GM13977 (cell line): Measurements from ENCODE around the gene CACNA1C.

Experiments used
- DNase-seq: peaks from one replicate; pipeline ENCODE4 v3.0.0; 2012; ENCODE audit warnings: low spot score
- CTCF ChIP-seq: IDR thresholded peaks from 2 replicates; pipeline ENCODE4 v1.5.1; 2012; ENCODE audit warnings: mild to moderate bottlenecking, control low read depth; ENCODE audit not compliant: insufficient read depth; ENCODE audit errors: extremely low read depth, missing control alignments
- in situ Hi-C: fragments of 300-500 bp; cut with MboI; formaldehyde crosslinking; loops from one replicate; pipeline ENCODE4 v1.12.0; 2022; ENCODE audit warnings: low sequenced_read_pairs, low pct_unique_long_range_greater_than_20kb, mixed read lengths, inconsistent platforms; ENCODE audit not compliant: unreplicated experiment

CACNA1C gene

GRCh38 chr12:2475984-2476383, 423.2 kb downstream of the CACNA1C start:
- no peak for DNase-seq
- TF ChIP-seq CTCF: no peak
- in situ Hi-C loops: no loop called here

GRCh38 chr12:2477009-2477766, 424.4 kb downstream of the CACNA1C start:
- TF ChIP-seq CTCF: no peak
- in situ Hi-C loops: no loop called here
- no peak for DNase-seq

DNA sequence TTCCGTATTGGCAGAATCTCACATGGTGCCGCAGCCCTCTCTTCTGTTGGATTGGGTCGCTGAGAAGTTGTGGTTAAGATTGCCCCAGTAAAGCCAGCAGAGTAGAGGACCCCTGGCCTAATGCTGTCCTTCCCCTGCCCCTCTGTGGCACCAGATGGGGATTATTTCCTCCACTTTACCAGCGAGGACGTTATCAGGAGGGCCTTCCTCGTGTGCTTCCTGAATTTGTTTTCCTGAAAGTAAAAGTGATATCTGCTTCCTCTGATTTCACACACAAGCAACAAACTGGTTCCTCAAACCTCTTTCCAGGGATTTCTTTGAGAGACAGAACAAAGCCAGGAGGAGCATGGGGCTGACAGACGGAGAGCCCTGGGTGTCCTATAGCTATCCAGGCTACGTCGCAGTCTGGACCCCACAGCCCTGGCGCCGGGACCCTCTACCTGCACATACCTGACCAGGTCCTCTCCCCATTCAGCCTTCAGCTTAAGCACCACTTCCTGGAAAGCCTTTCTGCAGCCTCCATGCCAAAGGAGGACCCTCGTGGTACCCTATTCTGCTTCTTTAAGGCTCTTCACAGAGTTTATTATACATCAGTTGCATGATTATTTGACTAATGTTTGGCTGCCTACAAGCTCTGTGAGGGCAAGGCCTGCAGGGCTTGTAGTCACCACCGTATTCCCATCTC, 427.2 kb downstream of the CACNA1C start:
- no peak for TF ChIP-seq CTCF
- in situ Hi-C loops: no loop called here
- DNase-seq: no peak

DNA sequence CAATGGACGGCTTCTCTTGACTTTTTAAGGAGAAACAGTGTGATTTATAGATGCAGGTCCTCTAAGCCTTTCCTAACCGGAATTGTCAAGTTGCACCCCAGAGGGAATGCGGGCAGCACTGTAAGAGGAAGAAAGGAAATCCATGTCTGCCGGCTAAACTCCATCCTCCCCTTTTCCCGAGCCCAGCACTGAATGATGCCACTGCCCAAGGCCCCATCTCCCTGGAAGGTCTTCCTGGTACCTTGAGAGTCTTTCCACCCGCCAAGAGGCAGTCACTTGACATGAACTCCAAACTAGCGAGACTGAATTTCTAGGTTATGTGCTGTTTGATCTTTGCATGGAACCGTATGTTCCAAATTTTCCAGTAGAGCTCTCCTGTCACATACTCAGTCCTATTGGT, 428.6 kb downstream of the CACNA1C start:
- in situ Hi-C loops: no loop called here
- no peak for TF ChIP-seq CTCF

DNA sequence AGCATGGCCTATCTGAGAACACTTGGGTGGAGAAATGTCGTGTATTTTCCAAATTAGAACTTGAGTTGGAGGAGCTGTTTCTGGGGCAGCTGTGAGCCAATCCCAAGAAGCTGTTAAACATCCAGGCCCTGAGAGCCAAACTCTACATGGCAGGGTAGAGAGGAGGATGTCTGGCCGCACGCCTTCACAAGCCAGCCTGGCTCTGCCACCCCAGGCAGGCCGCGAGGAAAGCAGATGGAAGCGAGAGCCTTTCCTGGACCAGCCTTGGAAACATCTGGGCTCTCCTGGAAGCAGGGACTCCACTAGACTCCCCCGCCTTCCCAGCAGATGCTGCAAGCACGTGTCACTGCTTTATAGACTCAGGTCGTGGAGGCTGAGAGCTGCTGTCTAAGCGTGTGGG, 429.2 kb downstream of the CACNA1C start:
- in situ Hi-C loops: no loop called here
- no peak for DNase-seq
- no peak for TF ChIP-seq CTCF

More for the DNA sequence above, 428.6 kb downstream of the CACNA1C start:
- no peak for DNase-seq

DNA sequence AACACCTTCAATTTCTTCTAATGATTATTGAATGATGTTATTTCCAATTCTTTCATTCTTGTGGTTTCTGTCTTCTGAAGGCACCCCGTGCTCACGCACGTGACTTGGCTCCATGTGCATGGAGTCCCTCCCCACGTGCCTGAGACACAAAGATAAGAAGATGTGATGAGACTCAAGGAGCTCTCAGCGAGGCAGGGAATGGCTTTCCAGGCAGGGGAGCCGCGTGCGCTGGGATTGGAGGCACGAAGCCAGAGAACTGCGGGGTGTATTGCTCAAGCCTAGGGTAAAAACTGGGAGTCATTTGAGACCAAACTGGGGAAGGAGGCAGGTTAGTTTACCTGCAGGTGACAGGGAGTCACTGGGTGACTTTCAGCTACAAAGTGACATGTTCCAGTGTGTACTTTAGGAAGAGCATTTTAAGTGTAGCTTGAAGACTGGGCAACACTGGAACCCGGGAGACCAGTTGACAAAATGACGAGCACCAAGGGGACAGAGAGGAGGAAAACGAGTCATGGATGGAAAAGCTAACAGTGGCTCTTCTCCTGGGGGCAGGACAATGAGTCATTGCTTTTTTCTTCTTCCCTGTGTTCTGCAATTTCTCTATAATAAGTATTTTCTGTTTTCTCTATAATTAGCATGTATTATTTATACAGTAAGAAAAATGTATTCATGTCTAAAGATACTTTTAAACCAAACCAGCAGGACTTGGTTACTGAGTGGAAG, 430.3 kb downstream of the CACNA1C start:
- in situ Hi-C loops: no loop called here
- no peak for DNase-seq
- TF ChIP-seq CTCF: no peak
